Kasumi-1 (cell line): Measurements from ENCODE around the gene NUP188.
"Not testable (repeated sequence)": the region's sequence is repeated elsewhere in the genome, so short reads cannot be mapped to it uniquely, and the experiment has no call there.

Experiments
- DNase-seq, 2 experiments: peaks; one replicate each; lab custom pipeline; 2025; lab: John Stamatoyannopoulos, UW

The NUP188 gene

DNA sequence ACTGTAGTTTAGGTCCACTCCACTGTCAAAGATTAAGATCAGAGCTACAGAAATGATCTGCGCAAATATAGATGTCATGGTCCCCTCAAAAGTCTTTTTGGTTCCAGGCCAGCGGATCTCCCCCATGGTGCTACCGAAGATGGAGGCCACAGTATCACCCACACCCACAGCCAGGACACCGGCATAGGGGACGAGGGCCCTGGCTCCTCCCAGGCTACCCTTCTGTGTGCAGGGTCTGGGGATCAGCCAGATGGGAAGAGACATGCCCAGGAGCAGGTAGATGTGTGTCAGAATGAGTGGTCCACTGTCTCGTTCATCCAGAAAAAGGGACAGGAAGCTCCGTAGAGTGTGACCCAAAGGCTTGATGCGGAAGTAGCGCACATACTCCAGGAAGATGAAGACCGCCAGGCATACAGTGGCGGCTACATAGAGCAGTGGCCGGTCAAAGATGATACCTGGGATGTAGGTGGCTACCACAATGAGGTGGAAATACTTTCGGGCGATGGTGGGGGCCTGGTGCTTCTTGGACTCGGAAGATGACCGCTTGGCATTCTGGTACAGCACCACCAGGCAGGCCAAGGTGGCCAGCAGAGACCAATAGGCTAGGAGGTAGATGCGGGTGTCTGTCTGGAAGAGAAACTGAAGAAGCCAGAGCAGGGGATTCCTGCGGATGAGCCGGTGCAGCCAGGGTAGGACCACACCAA is 1.5 kb upstream of the NUP188 start:
- no peak for DNase-seq

DNA sequence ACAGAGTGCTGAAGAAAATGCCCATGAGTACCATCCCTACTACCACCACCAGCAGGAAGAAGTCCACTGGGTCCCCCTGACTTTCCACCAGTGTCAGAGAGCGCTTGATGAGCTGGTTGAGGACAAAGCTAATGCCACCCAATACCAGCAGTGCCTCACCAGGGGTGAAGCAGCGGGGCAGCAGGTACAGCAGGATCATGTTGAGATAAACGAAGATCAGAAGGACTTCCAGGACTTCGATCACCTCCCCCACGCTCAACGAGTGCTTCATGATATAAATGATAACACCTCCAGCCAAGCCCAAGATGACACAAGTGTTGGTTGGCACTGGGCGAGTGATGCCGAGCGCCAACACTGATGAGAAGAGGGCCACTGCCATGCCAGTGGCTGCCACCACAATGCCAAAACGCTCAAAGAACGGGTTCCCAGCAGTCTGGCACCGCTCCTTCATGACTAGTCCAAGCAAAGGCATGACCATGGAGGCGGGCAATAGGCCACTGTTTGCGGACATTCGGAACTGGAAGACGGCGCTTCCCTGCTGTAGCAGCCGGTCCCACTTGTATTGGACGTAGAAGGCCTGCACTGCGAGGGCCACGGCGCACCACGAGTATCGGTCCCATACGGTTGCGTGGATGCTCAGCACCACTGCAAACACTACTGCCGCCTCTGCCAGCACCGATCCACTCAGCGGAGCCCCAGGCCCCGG is 775 bp upstream of the NUP188 start:
- DNase-seq = no peak

DNA sequence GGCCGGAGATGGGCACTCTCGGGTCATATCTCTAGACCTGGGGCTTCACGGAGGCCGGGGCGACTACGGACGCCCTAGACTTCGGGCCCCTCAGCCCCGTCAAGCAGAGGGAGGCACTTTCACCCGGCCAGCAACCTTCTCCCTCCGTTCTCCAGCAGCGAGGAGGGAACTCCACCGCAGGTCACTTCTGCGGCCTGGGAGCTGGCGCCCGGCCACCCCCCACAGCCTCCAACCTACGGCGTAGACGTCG is 297 bp upstream of the NUP188 start:
- DNase-seq = no peak

DNA sequence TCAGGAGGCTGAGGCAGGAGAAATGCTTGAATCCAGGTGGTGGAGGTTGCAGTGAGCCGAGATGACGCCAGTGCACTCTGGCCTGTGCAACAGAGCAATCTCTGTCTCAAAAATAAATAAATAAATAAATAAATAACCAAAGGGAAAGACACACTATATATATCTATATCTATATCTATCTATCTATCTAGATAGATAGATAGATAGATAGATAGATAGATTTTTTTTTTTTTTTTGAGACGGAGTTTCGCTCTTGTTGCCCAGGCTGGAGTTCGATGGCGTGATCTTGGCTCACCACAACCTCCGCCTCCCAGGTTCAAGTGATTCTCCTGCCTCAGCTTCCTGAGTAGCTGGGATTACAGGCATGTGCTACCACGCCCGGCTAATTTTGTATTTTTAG is 13.9 kb downstream of the NUP188 start:
- not testable (repeated sequence) for DNase-seq

DNA sequence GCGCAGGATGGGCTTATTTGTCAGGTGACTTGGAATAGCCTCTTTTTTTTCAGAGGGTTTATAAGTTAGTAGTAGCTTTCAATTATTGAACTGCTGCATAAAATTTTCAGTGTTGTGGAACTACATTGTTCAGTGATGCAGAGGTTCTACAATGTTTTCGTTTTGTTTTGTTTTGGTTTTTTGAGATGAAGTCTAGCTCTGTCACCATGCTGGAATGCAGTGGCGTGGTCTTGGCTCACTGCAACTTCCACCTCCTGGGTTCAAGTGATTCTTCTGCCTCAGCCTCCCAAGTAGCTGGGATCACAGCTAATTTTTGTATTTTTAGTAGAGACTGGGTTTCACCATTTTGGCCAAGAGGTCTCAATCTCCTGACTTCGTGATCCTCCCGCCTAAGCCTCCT is 22.0 kb downstream of the NUP188 start:
- DNase-seq = no peak

DNA sequence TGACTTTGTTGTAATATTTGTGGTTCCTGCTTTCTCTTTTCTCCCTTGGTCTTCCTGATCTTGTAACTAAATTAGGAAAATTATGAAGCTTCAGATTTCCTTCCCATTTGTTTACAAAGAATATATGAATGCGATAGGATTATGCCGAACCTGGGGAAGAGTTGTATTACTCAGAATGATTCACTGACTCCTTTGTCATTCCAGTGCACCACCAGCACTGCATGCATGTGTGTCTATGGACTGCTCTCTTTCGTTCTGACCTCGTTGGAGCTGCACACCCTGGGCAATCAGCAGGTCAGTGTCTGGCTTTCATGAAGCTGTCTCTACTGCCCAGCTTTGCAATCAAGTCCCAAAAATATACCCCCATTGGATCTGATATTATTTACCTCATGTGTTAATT is 25.5 kb downstream of the NUP188 start:
- DNase-seq = no peak

DNA sequence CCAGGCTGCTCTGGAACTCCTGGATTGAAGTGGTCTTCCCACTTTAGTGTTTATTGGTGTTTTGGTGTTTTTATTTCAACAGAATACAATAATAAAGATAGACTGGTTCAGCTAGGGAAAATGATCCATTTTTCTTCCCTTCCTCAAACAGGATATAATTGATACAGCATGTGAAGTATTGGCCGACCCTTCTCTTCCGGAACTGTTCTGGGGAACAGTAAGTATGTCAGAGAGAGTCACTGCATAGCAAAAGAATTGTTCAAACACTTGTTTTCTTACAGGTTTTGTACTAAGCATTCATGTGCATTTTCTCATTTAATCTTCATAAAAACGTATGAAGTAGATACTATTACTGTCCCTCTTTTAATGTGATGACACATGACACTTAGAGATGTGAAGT is 31.6 kb downstream of the NUP188 start:
- no peak for DNase-seq

DNA sequence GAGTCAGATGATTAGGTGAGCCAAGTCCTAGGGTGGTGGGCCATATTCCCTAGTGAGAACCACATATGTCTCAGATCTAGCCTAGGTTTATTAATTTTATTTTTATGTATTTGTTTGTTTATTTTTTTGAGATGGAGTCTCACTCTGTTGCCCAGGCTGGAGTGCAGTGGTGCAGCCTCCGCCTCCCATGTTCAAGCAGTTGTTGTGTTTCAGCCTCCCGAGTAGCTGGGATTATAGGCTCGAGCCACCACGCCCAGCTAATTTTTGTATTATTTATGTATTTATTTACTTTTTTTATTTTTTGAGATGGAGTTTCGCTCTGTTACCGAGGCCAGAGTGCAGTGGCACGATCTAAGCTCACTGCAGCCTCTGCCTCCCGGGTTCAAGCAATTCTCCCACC is 36.0 kb downstream of the NUP188 start:
- DNase-seq = no peak

DNA sequence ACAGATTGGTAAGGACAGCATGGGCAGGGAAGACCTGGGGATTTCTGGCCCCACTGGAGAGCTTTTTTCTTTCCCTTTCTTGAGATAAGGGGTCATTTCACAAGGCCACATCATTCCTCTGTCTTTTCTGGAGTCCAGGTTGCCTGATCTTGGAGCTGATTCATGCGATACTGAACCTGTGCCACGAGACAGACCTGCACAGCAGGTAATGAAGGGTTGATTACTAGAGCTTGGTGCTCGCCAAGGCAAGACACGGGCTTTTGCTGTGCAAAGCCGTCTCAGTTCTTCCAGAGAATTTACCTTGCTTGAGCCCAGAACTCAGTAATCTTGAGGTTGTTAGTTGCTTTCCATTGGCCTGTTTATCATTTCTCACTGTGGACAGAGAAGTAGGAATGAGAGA is 39.2 kb downstream of the NUP188 start:
- DNase-seq = no peak

DNA sequence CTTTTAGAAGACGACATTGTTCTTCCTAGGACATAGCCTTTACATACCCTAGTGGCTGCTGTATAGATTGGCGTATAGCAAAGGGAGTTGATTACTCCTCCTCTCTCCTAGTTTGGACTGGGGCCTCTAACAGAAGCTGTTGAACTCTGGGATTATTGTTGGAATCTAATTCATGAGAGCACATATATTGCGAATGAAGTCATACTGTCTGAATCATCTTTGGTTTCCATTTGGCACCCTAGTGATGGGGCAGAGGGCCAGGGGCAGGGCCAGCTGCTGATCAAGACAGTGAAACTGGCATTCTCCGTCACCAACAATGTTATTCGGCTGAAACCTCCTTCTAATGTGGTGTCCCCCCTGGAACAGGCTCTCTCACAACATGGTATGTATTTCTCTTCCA is 40.3 kb downstream of the NUP188 start:
- no peak for DNase-seq

DNA sequence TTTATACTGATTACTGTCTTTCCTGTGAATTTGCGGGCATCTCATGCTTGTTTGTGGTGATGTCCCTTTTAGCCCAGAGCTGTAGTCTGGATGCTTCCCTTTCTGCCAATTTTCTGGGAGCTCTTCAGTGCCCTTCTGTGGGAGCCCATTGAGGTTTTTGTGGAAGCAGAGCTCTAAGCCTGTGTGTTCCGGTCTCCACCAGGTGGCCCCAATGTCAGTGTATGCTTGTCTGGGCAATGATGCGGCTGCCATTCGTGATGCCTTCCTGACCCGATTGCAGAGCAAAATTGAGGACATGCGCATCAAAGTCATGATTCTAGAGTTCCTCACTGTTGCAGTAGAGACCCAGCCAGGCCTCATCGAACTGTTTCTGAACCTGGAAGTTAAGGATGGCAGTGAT is 45.5 kb downstream of the NUP188 start:
- DNase-seq = peak; percentile 14 to 23

DNA sequence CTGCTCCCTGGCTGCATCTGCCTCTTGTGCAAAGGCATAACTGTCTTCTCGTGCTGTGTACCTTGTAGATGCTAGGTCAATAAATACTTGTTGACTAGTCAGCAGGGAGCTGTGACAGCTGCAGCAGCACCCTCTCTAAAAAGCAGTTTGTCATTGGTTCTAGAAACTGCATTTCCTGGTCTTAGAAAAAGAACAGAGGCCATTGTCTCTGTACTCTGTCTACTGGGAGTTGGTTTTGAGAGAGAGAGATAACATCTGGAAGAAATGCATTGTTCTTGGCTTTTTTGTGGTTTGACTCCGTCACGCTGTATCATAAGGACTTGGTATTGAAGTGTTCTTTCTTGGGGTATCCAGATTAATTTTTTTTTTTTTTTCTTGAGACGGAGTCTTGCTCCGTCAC is 48.3 kb downstream of the NUP188 start:
- no peak for DNase-seq

DNA sequence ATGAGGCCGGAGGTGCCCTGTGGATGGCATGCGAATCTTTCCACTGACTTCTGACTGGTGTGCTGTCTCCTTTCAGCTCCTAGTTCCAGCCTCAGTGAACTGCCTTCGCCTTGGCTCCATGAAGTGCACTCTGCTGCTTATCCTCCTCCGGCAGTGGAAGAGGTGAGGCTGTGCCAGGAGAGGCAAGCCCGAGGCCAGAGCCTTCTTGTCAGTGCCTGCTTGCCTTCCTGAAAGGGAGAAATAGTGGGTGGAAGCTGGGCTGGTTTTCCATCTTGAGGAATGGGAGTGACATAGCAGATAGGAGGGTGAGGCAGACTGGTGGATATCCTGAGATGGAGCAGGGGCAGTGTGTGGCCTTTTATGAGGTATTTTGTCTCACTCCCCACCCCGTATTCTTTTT is 51.0 kb downstream of the NUP188 start:
- DNase-seq = no peak

DNA sequence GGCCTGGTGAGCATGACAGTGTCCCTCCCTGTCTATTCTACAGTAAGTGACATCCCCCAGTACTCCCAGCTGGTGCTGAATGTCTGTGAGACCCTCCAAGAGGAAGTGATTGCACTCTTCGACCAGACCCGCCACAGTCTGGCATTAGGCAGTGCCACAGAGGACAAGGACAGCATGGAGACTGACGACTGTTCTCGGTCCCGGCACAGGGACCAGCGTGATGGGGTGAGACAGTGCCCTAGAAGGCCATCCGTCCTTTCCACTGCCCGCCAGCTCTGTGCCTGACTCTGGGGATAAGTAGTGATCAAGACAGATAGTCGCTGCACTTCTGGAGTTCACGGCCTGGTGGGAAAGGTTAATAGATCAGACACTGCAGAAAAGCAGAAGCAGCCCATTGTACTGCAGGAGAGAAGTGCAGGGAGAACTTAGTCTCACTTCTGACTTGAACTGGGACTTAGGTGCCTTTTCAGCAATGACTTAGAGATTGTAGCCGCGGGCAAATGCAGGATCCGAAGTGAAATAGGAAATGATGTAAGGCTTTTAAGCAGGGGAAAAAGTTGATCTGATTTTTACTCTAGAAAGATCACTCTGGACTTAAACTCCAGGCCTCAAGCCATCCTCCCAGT is 52.2 kb downstream of the NUP188 start:
- no peak for DNase-seq

DNA sequence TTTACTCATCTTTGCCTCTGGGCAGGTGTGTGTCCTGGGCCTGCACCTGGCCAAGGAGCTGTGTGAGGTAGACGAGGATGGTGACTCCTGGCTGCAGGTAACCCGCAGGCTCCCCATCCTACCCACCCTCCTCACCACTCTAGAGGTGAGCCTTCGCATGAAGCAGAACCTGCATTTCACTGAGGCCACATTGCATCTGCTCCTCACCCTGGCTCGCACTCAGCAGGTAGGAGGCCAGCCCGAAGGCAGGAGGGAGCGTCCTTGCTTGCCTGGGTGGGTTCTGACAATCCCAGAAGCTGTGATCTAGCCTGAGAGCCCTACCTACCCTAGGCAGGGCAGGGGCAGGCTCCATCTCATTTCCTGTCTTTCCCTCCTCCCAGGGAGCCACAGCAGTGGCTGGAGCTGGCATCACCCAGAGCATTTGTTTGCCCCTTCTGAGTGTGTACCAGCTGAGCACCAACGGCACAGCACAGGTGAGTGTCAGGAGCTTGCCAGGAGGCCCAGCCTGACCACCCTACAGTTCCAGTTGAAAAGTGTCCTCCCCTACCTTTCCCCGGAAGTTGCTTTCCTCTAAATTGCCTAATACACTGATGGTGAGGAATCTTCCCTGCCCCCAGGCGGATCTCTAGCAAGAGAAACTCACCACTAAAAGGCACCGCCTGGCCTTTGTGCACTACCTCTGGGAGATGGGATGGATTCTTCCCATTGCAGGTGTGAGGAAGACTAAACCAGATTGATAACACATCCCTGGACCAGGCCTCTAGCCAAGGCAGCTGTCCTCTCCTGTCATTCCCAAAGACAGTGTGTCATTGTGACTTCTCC is 54.2 kb downstream of the NUP188 start:
- DNase-seq = no peak

DNA sequence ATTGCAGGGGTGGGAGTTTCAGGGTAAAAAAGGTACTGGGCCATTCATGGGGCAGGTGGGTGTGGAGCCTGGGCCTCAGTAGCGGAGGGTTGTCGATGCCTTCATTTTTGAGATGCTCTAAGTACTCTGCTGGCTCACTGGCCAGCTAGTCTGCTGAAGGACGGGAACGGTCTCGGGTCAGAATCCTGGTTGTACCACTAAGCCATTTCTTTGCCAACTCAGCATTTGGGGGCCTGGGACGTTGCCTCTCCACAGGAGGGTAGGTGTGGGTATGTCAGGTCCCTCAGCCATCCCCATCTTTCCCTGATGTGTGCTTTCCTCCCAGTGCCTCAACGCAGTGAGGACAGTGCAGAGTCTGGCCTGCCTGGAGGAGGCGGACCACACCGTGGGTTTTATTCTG is 55.5 kb downstream of the NUP188 start:
- DNase-seq = no peak

DNA sequence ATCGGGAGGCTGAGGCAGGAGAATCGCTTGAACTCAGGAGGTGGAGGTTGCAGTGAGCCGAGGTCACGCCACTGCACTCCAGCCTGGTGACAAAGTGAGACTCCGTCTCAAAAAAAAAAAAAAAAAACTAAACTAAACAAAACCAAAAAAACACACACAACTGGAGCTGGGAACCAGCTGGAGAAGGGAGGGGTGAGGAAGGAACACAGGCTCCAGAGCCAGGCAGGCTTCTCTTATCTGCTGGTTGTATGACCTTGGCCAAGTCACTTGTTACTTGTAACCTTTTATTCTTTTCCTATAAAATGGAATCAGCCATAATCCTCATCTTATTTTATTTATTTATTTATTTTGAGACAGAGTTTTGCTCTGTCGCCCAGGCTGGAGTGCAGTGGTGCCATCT is 56.7 kb downstream of the NUP188 start:
- DNase-seq = not testable (repeated sequence)

DNA sequence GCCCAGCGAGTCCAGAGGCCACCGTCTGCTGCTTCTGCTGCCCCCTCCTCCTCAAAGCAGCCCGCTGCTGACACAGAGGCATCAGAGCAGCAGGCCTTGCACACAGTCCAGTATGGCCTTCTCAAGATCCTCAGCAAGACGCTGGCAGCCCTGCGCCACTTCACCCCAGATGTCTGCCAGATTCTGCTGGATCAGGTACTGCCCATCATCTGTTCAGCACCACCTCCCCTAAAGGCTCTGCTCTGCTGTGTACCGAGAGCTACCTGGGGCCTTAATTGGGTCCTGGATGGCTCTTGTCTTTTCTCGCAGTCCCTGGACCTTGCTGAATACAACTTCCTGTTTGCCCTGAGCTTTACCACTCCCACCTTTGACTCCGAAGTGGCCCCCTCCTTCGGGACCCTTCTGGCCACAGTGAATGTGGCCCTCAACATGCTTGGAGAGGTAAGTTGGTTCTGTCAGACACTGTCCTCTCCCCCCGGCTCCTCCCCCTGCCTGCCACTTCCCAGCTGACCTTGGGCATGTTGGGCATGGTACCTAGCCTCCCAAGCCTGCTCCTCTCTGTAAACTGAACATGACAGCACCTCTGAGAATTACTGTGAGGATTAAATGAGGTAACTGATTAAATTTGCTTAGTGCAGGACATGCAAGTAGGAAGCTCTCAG is 58.0 kb downstream of the NUP188 start:
- DNase-seq = no peak

DNA sequence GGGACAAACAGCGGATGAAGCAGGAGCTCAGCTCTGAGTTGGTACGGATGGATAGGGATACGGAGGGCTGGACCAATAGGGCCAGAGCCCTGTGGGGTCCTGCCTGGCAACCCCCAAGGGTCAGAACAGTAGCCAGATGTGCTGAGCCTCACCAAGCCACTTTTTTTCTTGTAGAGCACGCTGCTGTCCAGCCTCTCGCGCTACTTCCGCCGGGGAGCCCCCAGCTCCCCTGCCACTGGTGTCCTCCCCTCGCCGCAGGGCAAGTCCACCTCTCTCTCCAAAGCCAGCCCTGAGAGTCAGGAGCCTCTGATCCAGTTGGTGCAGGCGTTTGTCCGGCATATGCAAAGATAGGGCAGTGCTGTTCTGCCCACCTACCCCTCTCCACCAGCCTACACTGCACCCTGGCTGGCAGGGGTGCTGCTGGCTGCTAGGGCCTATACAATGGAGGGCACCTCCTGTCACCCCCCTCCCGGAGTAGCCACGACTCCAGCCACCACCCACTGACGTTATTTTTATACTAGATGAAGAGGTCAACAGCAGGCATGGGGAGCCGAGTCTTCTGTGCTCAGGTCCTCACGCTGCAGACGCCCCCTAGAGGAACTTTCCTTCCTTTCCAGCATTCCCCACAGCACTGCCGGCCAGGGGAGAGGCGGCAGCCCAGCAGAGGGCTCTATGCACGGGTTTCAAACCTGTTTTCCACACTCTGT is 59.0 kb downstream of the NUP188 start:
- peak; percentile 75 to 89 for DNase-seq

DNA sequence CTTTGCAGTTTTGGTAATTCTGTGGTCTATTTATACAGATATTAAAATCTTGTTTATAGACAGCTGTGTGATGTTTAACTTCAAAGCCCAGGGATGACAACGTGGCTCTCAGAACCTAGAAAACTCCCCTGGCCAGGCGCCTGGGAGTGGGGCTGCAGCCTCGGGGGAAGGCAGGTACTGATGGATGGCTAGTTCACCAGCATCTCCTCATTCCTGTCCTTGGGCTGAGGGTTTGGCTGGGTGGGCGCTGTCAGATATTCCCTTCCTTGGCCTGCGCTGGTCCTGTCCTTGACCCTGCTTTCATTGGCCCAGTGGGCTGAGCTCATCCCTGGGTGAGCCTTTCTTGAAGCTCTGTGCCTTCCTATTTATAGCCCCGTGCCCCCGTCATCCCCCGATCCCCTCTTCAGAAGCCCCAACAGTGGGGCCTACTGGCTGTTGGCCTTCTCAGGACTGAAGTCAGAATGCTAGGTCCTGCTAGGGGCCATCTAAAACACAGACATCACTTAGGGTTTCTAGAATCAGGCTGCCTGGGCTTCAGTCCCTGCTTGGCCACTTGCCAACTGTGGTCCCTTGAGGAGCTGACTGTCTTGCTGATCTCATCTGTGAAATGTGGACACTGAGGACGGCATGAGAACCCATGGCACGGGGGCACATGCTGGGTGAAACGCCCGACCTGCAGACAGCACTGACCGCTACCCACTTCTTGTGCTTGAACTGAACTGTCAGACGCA is 59.7 kb downstream of the NUP188 start:
- DNase-seq = no peak
